GM12878 (cell line): ENCODE measurements around the gene PEAR1. TPM values are rescaled to one million over a fixed set of nuclear protein-coding genes. Genes with fewer than 3 reads are reported as not detected.
A peak's percentile ranks its signal among the peaks of the same experiment; 100 is the strongest.

Experiments used
- ATAC-seq: fragments of 200-7000 bp; cut with Tn5 transposase; 3 replicates; pipeline ENCODE4 v1.9.1; 2020; ENCODE audit warnings: mild to moderate bottlenecking, moderate library complexity
- BruUV-seq: library from RNA; stranded (reverse); fragments of 400-500 nt; replicated peaks from 2 replicates; lab custom pipeline; 2021; lab: Mats Ljungman, UMichigan
- CTCF ChIA-PET: fragments of 300-600 bp; sonication (Branson Sonifier 250); formaldehyde crosslinking; extraction: SDS; loops from one replicate; lab custom pipeline; 2021; ENCODE audit warnings: inconsistent platforms; lab: Yijun Ruan, JAX
- POLR2A ChIA-PET: fragments of 350-600 bp; formaldehyde crosslinking; extraction: SDS; loops from one replicate; lab custom pipeline; 2021; ENCODE audit warnings: inconsistent platforms; lab: Charles Lee
- RAD21 ChIA-PET: fragments of 300-600 bp; sonication (Branson Sonifier 250); formaldehyde crosslinking; loops from one replicate; lab custom pipeline; 2023; ENCODE audit warnings: antibody characterized with exemption; ENCODE audit not compliant: unreplicated experiment; lab: Charles Lee
- SMC1A ChIA-PET: fragments of 300-600 bp; sonication (Branson Sonifier 250); formaldehyde crosslinking; loops from one replicate; lab custom pipeline; 2023; ENCODE audit not compliant: unreplicated experiment, uncharacterized antibody; lab: Charles Lee
- DNase-seq: peaks from one replicate; pipeline ENCODE4 v3.0.0-alpha.2; 2011; ENCODE audit warnings: low read depth, low spot score
- FAIRE-seq: peaks from 3 replicates; lab custom pipeline; 2011; peaks lifted over from hg19 to GRCh38; lab: Jason Lieb, UNC
- H2AFZ ChIP-seq: 2 replicates; pipeline ENCODE4 v1.6.0; 2011; ENCODE audit warnings: low read depth, low read length, control low read depth; ENCODE audit not compliant: control insufficient read depth
- H3K27ac ChIP-seq: 2 replicates; pipeline ENCODE4 v1.5.1; 2011; ENCODE audit warnings: control low read depth; ENCODE audit not compliant: control insufficient read depth, insufficient read depth
- H3K27me3 ChIP-seq, 2 experiments: replicated peaks in 1 of 2; 2 replicates each; pipeline versions ENCODE4 v1.6.0 to v1.6.1; 2011; ENCODE audit warnings: low read length in 1 of 2; ENCODE audit not compliant: control insufficient read depth in 2 of 2, insufficient read depth in 2 of 2
- H3K36me3 ChIP-seq, 2 experiments: 2 replicates each; pipeline ENCODE4 v1.5.1; 2011; ENCODE audit warnings: low read length in 1 of 2; ENCODE audit not compliant: control insufficient read depth in 2 of 2, insufficient read depth in 2 of 2
- H3K4me1 ChIP-seq: 2 replicates; pipeline ENCODE4 v1.6.1; 2011; ENCODE audit warnings: mild to moderate bottlenecking, low read length, moderate library complexity, mixed read lengths; ENCODE audit not compliant: control insufficient read depth, insufficient read depth
- H3K4me2 ChIP-seq: 2 replicates; pipeline ENCODE4 v1.6.0; 2011; ENCODE audit warnings: control low read depth; ENCODE audit not compliant: control insufficient read depth, insufficient read depth
- H3K4me3 ChIP-seq: fragments of 200-600 bp; sonication (generic); 2 replicates; pipeline ENCODE4 v1.5.1; 2016
- H3K79me2 ChIP-seq: 2 replicates; pipeline ENCODE4 v1.6.0; 2011; ENCODE audit warnings: low read length; ENCODE audit not compliant: control insufficient read depth, insufficient read depth
- H3K9ac ChIP-seq: 2 replicates; pipeline ENCODE4 v1.8.0; 2011; ENCODE audit warnings: low read length, control low read depth, mixed read lengths; ENCODE audit not compliant: control insufficient read depth, insufficient read depth
- H3K9me3 ChIP-seq: replicated peaks from 3 replicates; pipeline ENCODE4 v1.5.1; 2011; ENCODE audit warnings: mild to moderate bottlenecking, low read length; ENCODE audit not compliant: control insufficient read depth, insufficient read depth
- H4K20me1 ChIP-seq: 2 replicates; pipeline ENCODE4 v1.6.0; 2011; ENCODE audit not compliant: control insufficient read depth, insufficient read depth
- CHD4 ChIP-seq: fragments of 200-600 bp; sonication (generic); IDR thresholded peaks from 2 replicates; pipeline ENCODE4 v1.6.1; 2016; ENCODE audit warnings: mild to moderate bottlenecking
- IKZF1 ChIP-seq: fragments of 450-650 bp; conservative IDR thresholded peaks from 2 replicates; pipeline ENCODE4 v1.6.1; 2017; ENCODE audit warnings: antibody characterized with exemption, mild to moderate bottlenecking
- IRF4 ChIP-seq: IDR thresholded peaks from 2 replicates; pipeline ENCODE4 v1.6.1; 2011; ENCODE audit warnings: low read depth, low read length
- MEF2A ChIP-seq: IDR thresholded peaks from 2 replicates; pipeline ENCODE4 v1.6.1; 2011; ENCODE audit warnings: low read depth, mild to moderate bottlenecking, low read length, moderate library complexity; ENCODE audit not compliant: insufficient read depth
- NR2C1 ChIP-seq: fragments of 450-650 bp; IDR thresholded peaks from 2 replicates; pipeline ENCODE4 v1.6.1; 2017; ENCODE audit warnings: antibody characterized with exemption, mild to moderate bottlenecking, moderate library complexity
- PAX5 ChIP-seq: IDR thresholded peaks from 2 replicates; pipeline ENCODE4 v1.6.1; 2011; ENCODE audit warnings: low read depth, low read length, borderline replicate concordance
- PAX8 ChIP-seq: fragments of 450-650 bp; IDR thresholded peaks from 2 replicates; pipeline ENCODE4 v1.6.1; 2017; ENCODE audit warnings: mild to moderate bottlenecking, moderate library complexity
- RCOR1 ChIP-seq: conservative IDR thresholded peaks from 2 replicates; pipeline ENCODE4 v1.6.1; 2012; ENCODE audit warnings: low read depth, low read length, improper control_type of control experiment
- SIN3A ChIP-seq: IDR thresholded peaks from 2 replicates; pipeline ENCODE4 v1.6.1; 2012; ENCODE audit warnings: low read depth, low read length, improper control_type of control experiment
- TARDBP ChIP-seq: IDR thresholded peaks from 2 replicates; pipeline ENCODE4 v1.6.1; 2016; ENCODE audit warnings: borderline replicate concordance
- ZNF207 ChIP-seq: fragments of 450-650 bp; IDR thresholded peaks from 2 replicates; pipeline ENCODE4 v1.6.1; 2014; ENCODE audit warnings: antibody characterized with exemption, mild to moderate bottlenecking, borderline replicate concordance
- WGBS: methylation state at CpG from one replicate; pipeline ENCODE4 v1.1.6; 2016; ENCODE audit warnings: low lambda C conversion rate; ENCODE audit not compliant: insufficient replicate concordance, insufficient coverage; ENCODE audit errors: missing lambda C conversion rate; 5-methylcytosine and 5-hydroxymethylcytosine counted together
- in situ Hi-C: fragments of 300-500 bp; cut with MboI; formaldehyde crosslinking; loops from 9 replicates; pipeline ENCODE4 v1.14.3; 2018; ENCODE audit warnings: mixed read lengths
- intact Hi-C: fragments of 100-400 bp; cut with micrococcal nuclease; formaldehyde crosslinking; loops from one replicate; pipeline ENCODE4 v1.14.2; 2022; ENCODE audit not compliant: unreplicated experiment
- polyA plus RNA-seq, 11 experiments: library from polyadenylated mRNA; depleted of rRNA in 4 of 11; unstranded in 6 of 11; stranded (reverse) in 5 of 11; fragments of >200 nt; fragmentation: Nextera tagmentation in 4 of 11; fragmentation: Illumina TruSeq in 1 of 11; extraction: Ambion mirVana in 4 of 11; extraction: Trizol in 1 of 11; gene quantifications; 1 replicate in 1 of 11; 2 replicates in 10 of 11; pipeline versions ENCODE4 v1.2.1 to v1.2.3, GENCODE V29; 2011 to 2016; ENCODE audit warnings: inconsistent platforms in 2 of 11, missing spikeins in 2 of 11, low read depth in 1 of 11
- total RNA-seq, 4 experiments: library from RNA; depleted of rRNA in 3 of 4; stranded (reverse); fragments of >200 nt in 3 of 4; fragmentation: Illumina TruSeq in 1 of 4; extraction: Trizol in 1 of 4; gene quantifications; 2 replicates each; pipeline versions ENCODE4 v1.2.1 to v1.2.3, GENCODE V29; 2013 to 2021

Gene PEAR1
- total and polyA plus RNA-seq, 10 of the 15 experiments (the other 5 are each of a cell fraction or from before 2014, with no cell fraction given), result not detected

DNA sequence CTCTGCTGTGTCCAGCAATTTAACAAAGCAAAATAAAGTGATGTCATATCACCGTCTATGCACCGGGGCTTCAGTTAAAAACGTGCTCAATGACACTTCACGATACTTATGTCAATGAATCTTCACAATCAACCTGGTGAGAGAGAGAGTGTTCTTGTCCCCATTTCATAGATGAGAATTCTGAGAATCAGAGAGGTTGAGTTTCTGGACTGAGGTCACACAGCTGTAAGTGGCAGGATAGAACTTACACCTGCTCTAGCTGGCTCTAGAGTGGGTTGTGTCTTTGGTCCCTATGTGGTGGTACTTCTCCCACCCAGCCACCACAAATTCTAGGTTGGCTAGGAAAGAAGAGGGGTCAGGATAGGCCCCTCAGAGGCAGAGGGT, 27.7 kb upstream of the PEAR1 start:
- RAD21 ChIA-PET, result no interaction called here
- Histone ChIP-seq H3K4me3 (no peak overlapping the region), H3K4me2 (no peak overlapping the region), H3K79me2 (no peaks in the 10 kb centered on the region), H3K9me3 (no peaks in the 10 kb centered on the region), H3K36me3 (no peaks in the 10 kb centered on the region), H3K27me3 (peaks cover 1 to 7% of the 10 kb centered on the region in 2 experiments), H3K9ac (no peak overlapping the region), H3K4me1 (peaks cover 13% of the 10 kb centered on the region), H3K27ac (no peak overlapping the region), H2AFZ (no peak overlapping the region), H4K20me1 (no peaks in the 10 kb centered on the region)
- ATAC-seq, result no peak
- DNase-seq, result no peak
- no peak for TF ChIP-seq IKZF1
- TF ChIP-seq PAX8, result no peak
- TF ChIP-seq PAX5, result no peak
- no peak for TF ChIP-seq NR2C1
- TF ChIP-seq MEF2A, result no peak
- TF ChIP-seq CHD4, result no peak
- no peak for TF ChIP-seq SIN3A
- TF ChIP-seq ZNF207, result no peak
- no peak for TF ChIP-seq IRF4
- no peak for TF ChIP-seq RCOR1
- TF ChIP-seq TARDBP, result no peak
- no TSS peak for BruUV-seq
- in situ Hi-C loops (no loop called here), intact Hi-C loops (no loop called here)
- POLR2A ChIA-PET, result no interaction called here
- CTCF ChIA-PET, result interaction anchor here (1.7 to 3.1 kb wide), 2 partner anchors 27 to 140 kb away, joined by 5 to 10 read pairs; no protein-coding TSS in a partner anchor
- WGBS, result 74% methylated on average over 4 of the region's 4 CpGs
- SMC1A ChIA-PET, result no interaction called here
- FAIRE-seq, result peak; percentile 13
